HEK293 (cell line): Measurements from ENCODE around the gene ZNHIT2.
A peak's percentile ranks its signal among the peaks of the same experiment; 100 is the strongest.

Experiments used
- INSM2 ChIP-seq: fragments of 450-650 bp; formaldehyde crosslinking; IDR thresholded peaks from 2 replicates; pipeline ENCODE4 v1.5.1; 2016; ENCODE audit warnings: missing biosample characterization, missing genetic modification characterization
- PRDM1 ChIP-seq: fragments of 450-650 bp; formaldehyde crosslinking; IDR thresholded peaks from 2 replicates; pipeline ENCODE4; 2016; ENCODE audit warnings: missing biosample characterization, missing genetic modification characterization
- SP2 ChIP-seq: fragments of 450-650 bp; formaldehyde crosslinking; IDR thresholded peaks from 2 replicates; pipeline ENCODE4 v1.5.1; 2016; ENCODE audit warnings: missing biosample characterization, missing genetic modification characterization
- ZBTB10 ChIP-seq: fragments of 450-650 bp; formaldehyde crosslinking; IDR thresholded peaks from 2 replicates; pipeline ENCODE4 v1.5.1; 2016; ENCODE audit warnings: missing biosample characterization, missing genetic modification characterization
- ZNF155 ChIP-seq: fragments of 450-650 bp; formaldehyde crosslinking; IDR thresholded peaks from 2 replicates; pipeline ENCODE4 v1.5.1; 2016; ENCODE audit warnings: missing biosample characterization, missing genetic modification characterization
- ZNF184 ChIP-seq: fragments of 450-650 bp; IDR thresholded peaks from 2 replicates; pipeline ENCODE4 v1.5.1; 2018; ENCODE audit warnings: missing biosample characterization, mild to moderate bottlenecking, missing genetic modification characterization
- ZNF23 ChIP-seq: fragments of 450-650 bp; formaldehyde crosslinking; IDR thresholded peaks from 2 replicates; pipeline ENCODE4 v1.5.1; 2016; ENCODE audit warnings: missing biosample characterization, missing genetic modification characterization, borderline replicate concordance
- ZNF248 ChIP-seq: fragments of 450-650 bp; formaldehyde crosslinking; IDR thresholded peaks from 2 replicates; pipeline ENCODE4 v1.5.1; 2017; ENCODE audit warnings: missing biosample characterization, missing genetic modification characterization
- ZNF423 ChIP-seq: fragments of 450-650 bp; formaldehyde crosslinking; IDR thresholded peaks from 2 replicates; pipeline ENCODE4 v1.5.1; 2016; ENCODE audit warnings: missing biosample characterization, missing genetic modification characterization
- ZNF530 ChIP-seq: fragments of 450-650 bp; formaldehyde crosslinking; IDR thresholded peaks from 2 replicates; pipeline ENCODE4 v1.5.1; 2016; ENCODE audit warnings: low read depth, missing biosample characterization, missing genetic modification characterization
- ZNF600 ChIP-seq: fragments of 450-650 bp; formaldehyde crosslinking; IDR thresholded peaks from 2 replicates; pipeline ENCODE4 v1.5.1; 2016; ENCODE audit warnings: missing biosample characterization, missing genetic modification characterization
- ZNF654 ChIP-seq: fragments of 450-650 bp; formaldehyde crosslinking; IDR thresholded peaks from 2 replicates; pipeline ENCODE4 v1.5.1; 2016; ENCODE audit warnings: low read depth, missing biosample characterization, missing genetic modification characterization
- ZNF660 ChIP-seq: fragments of 450-650 bp; IDR thresholded peaks from 2 replicates; pipeline ENCODE4 v1.5.1; 2018; ENCODE audit warnings: missing biosample characterization, mild to moderate bottlenecking, missing genetic modification characterization
- ZNF664 ChIP-seq: fragments of 450-650 bp; formaldehyde crosslinking; IDR thresholded peaks from 2 replicates; pipeline ENCODE4 v1.5.1; 2016; ENCODE audit warnings: missing biosample characterization, missing genetic modification characterization
- ZSCAN23 ChIP-seq: fragments of 450-650 bp; formaldehyde crosslinking; IDR thresholded peaks from 2 replicates; pipeline ENCODE4 v1.5.1; 2016; ENCODE audit warnings: missing biosample characterization, missing genetic modification characterization
- ZSCAN5A ChIP-seq: fragments of 450-650 bp; formaldehyde crosslinking; IDR thresholded peaks from 2 replicates; pipeline ENCODE4 v1.5.1; 2016; ENCODE audit warnings: missing biosample characterization, missing genetic modification characterization
- TF ChIP-seq, protein P1 (sequence below): fragments of 450-650 bp; formaldehyde crosslinking; IDR thresholded peaks from 2 replicates; pipeline ENCODE4 v1.5.1; 2017; ENCODE audit warnings: missing biosample characterization, missing genetic modification characterization
- TF ChIP-seq, protein P2 (sequence below): fragments of 450-650 bp; IDR thresholded peaks from 2 replicates; pipeline ENCODE4 v1.5.1; 2018; ENCODE audit warnings: missing biosample characterization, mild to moderate bottlenecking, missing genetic modification characterization
- TF ChIP-seq, protein P3 (sequence below): fragments of 450-650 bp; formaldehyde crosslinking; IDR thresholded peaks from 2 replicates; pipeline ENCODE4 v1.5.1; 2017; ENCODE audit warnings: missing biosample characterization, mild to moderate bottlenecking, missing genetic modification characterization, moderate library complexity
- TF ChIP-seq, protein P4 (sequence below): sonication (generic); formaldehyde crosslinking; IDR thresholded peaks from 2 replicates; pipeline ENCODE4 v1.8.1; 2022; ENCODE audit warnings: mild to moderate bottlenecking, moderate library complexity, missing genetic modification reagents

The ZNHIT2 gene

GRCh38 chr11:65134952-65135632, 17.6 kb upstream of the ZNHIT2 start (continued):
- TF ChIP-seq, protein P1, sequence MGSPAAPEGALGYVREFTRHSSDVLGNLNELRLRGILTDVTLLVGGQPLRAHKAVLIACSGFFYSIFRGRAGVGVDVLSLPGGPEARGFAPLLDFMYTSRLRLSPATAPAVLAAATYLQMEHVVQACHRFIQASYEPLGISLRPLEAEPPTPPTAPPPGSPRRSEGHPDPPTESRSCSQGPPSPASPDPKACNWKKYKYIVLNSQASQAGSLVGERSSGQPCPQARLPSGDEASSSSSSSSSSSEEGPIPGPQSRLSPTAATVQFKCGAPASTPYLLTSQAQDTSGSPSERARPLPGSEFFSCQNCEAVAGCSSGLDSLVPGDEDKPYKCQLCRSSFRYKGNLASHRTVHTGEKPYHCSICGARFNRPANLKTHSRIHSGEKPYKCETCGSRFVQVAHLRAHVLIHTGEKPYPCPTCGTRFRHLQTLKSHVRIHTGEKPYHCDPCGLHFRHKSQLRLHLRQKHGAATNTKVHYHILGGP (tag by site-specific recombination): no peak
- TF ChIP-seq ZSCAN5A (no peak), ZNF184 (tag by site-specific recombination) (no peak), ZSCAN23 (tag by site-specific recombination) (no peak; the same call in 1 of the 2 replicates), ZNF600 (tag by site-specific recombination) (peak; percentile 38), ZNF248 (tag by site-specific recombination) (no peak), ZNF660 (peak; percentile 18; the same call in 1 of the 2 replicates), ZBTB10 (no peak), ZNF664 (tag by site-specific recombination) (peak; percentile 83), ZNF530 (tag by site-specific recombination) (no peak), ZNF423 (tag by site-specific recombination) (no peak), INSM2 (no peak), ZNF654 (no peak), SP2 (tag by site-specific recombination) (peak; percentile 90), PRDM1 (tag by site-specific recombination) (peak; percentile 80), ZNF155 (tag by site-specific recombination) (no peak), ZNF23 (tag by site-specific recombination) (no peak)
- TF ChIP-seq, protein P2, sequence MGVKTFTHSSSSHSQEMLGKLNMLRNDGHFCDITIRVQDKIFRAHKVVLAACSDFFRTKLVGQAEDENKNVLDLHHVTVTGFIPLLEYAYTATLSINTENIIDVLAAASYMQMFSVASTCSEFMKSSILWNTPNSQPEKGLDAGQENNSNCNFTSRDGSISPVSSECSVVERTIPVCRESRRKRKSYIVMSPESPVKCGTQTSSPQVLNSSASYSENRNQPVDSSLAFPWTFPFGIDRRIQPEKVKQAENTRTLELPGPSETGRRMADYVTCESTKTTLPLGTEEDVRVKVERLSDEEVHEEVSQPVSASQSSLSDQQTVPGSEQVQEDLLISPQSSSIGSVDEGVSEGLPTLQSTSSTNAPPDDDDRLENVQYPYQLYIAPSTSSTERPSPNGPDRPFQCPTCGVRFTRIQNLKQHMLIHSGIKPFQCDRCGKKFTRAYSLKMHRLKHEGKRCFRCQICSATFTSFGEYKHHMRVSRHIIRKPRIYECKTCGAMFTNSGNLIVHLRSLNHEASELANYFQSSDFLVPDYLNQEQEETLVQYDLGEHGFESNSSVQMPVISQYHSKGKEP (tag by site-specific recombination): no peak
- TF ChIP-seq, protein P3, sequence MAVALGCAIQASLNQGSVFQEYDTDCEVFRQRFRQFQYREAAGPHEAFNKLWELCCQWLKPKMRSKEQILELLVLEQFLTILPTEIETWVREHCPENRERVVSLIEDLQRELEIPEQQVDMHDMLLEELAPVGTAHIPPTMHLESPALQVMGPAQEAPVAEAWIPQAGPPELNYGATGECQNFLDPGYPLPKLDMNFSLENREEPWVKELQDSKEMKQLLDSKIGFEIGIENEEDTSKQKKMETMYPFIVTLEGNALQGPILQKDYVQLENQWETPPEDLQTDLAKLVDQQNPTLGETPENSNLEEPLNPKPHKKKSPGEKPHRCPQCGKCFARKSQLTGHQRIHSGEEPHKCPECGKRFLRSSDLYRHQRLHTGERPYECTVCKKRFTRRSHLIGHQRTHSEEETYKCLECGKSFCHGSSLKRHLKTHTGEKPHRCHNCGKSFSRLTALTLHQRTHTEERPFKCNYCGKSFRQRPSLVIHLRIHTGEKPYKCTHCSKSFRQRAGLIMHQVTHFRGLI: no peak
- TF ChIP-seq, protein P4, sequence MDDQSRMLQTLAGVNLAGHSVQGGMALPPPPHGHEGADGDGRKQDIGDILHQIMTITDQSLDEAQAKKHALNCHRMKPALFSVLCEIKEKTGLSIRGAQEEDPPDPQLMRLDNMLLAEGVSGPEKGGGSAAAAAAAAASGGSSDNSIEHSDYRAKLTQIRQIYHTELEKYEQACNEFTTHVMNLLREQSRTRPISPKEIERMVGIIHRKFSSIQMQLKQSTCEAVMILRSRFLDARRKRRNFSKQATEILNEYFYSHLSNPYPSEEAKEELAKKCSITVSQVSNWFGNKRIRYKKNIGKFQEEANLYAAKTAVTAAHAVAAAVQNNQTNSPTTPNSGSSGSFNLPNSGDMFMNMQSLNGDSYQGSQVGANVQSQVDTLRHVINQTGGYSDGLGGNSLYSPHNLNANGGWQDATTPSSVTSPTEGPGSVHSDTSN (CRISPR knock-in tag): no peak
- TF ChIP-seq, all 188 proteins: peak for 16
